ENCODE data around the gene LY86.
A peak's percentile ranks its signal among the peaks of the same experiment; 100 is the strongest.
"Not testable (repeated sequence)": the region's sequence is repeated elsewhere in the genome, so short reads cannot be mapped to it uniquely, and the experiment has no call there.

Gene LY86

DNA sequence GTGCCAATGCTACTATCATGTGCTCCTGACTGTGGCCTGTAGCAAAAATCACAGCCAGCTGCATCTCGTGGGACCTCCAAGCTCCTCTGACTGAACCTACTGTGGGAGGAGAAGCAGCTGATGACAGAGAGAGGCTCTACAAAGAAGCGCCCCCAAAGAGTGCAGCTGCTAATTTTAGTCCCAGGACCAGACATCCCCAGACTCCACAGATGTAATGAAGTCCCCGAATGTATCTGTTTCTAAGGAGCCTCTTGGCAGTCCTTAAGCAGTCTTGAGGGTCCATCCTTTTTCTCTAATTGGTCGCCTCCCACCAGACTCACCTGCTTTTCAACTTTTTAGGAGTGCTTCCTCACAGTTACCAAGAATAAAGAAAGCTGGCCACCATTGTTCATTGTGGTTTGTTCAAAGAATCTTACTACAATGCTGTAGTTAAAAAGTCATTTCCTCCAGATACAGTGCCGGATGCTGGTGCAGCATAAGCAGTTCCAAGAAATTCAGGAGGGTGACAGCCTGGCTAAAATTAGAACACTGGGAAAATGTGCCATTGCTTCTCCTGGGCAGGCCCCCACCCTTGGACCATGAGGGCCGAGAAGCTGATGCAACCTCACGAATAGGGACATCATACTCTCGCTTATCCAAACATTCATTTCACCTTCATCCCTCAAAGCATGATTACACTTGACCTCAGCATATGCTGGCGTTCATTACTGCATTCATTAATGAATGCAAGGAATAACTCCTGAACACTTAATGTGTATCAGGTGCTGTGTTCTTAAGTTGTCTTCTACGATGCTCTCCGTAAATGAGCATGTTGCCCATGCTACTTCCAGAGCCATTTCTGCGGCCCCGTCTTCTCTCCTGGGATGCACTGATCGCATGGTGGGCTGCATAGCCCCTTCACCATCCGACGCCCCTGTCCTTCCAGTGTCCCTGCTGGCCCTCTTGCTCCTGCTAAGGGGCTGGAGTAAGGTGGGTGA lies 66.4 kb downstream of the LY86 start:
- peak; percentile 3 to 9 for DNase-seq (ENCODE audit: low read depth in 2 of 2)

DNA sequence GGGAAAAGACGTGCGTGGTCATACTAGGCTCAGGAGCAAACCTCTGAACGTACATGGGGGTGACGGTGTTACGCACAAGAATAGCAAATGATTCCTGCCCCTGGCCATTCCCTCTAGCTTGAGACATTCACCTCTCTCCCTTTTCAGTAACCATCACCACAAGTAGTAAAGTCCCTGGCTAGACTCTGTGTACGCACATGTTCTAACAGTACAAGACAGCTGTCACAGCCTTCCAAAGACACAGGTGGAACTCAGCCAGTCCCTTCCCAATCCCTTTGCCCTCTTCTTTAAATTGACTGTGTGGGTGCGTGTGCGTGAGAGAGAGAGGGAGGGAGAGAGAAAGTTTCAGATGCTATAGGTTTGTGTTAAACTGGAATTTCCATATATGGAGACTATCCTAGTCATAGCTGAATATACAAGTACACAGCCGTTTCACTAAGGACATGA lies 67.3 kb downstream of the LY86 start:
- no peak for DNase-seq (ENCODE audit: low read depth in 2 of 2)

DNA sequence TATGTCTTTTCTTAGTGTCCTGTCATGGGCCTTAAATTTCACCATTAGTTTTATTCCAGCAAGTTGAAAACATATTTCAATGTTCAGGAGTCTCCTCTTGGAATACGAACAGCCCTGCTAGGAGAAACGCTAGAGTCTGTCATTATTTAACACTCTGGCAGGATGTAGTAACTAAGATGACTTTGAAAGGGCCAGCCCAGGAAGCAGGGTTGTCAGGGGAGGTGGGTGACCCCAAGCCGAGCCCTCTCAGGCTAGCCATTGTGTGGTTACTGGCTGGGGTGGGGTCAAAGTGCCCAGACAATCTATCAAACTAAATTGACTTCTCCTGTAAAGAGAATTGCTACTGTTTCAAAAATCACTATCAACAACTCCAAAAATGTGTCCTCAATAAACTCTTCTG lies 67.8 kb downstream of the LY86 start:
- no peak for DNase-seq (ENCODE audit: low read depth in 2 of 2)

DNA sequence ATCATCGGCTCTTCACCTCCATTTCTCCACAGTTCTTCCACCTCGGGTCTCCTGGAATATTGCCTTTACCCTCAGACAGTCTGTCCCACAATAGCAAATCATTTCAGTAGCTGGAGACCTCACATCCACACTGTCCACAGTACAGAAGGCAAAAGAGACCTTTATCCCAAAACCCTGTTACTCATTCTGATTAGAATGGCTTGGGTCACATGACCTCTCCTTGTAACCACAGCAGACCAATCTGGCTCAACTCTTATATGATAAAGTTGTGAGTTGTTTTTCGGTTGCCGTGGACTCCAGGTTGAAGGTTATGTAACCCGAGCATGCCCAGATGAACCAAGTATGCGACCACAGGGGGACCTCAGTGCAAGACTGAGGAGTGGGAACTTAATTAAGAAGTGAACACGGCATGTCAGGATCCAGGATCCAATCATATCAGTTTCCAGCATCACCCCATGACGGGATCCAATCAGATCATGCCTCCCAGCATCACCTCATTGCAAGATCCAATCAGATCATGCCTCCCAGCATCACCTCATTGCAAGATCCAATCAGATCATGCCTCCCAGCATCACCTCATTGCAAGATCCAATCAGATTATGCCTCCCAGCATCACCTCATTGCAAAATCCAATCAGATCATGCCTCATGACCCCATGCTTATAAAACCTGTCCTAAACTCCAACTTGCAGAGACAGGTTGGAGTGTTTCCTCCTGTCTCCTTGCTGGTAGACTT lies 68.7 kb downstream of the LY86 start:
- no peak for DNase-seq (ENCODE audit: low read depth in 2 of 2)

DNA sequence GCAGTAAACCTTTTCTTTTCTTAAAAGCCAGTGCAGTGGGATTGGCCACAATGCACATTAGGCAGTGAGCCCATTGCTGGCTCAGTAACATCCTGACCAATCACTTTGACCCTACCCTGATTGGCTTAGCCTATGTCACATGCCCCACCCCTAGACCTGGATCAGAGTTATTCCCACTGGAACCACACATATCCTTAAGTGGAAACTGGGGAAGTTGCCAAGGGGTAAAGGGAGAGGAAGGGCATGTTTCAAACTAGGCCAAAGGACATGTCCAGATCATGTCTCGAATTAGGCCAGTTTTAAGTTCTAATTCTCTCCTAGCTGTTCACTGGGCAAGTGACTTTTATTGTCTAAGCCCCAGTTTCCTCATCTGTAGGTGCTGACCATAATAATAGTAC lies 69.3 kb downstream of the LY86 start:
- DNase-seq (ENCODE audit: low read depth in 2 of 2) = no peak

DNA sequence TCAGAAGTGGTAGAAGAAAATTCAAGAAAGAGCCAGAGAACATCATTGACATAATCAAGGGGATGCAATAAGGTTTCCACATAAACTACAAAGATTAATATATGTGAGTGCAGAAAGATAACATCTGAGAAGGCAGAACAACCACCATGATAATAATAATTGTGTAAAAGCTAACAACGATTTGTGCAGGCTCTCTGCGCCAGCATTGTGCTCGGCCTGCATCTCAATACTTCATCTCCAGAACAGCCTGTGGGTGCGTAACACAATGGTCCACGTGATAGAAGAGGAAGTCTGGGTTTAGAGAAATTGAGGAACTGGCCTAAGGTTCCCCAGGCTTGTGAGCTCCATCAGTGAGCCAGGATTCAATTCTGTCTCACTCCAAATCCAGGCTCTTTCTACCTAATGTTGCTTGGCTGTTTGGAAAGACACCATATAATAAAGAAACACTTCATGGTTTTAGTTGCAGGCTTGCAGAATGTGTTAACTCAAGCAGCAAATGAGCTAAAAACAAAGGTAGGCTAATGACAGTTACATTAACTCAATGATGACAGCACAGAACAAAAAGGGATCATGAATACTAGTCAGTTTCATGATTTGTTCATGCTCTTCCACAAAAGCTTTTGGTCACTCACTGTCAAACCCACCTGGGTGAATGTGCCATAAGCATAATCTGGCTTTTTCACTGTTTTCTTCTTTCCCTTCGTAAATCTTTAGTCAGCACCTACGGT lies 71.2 kb downstream of the LY86 start:
- DNase-seq (ENCODE audit: low read depth in 2 of 2) = no peak

DNA sequence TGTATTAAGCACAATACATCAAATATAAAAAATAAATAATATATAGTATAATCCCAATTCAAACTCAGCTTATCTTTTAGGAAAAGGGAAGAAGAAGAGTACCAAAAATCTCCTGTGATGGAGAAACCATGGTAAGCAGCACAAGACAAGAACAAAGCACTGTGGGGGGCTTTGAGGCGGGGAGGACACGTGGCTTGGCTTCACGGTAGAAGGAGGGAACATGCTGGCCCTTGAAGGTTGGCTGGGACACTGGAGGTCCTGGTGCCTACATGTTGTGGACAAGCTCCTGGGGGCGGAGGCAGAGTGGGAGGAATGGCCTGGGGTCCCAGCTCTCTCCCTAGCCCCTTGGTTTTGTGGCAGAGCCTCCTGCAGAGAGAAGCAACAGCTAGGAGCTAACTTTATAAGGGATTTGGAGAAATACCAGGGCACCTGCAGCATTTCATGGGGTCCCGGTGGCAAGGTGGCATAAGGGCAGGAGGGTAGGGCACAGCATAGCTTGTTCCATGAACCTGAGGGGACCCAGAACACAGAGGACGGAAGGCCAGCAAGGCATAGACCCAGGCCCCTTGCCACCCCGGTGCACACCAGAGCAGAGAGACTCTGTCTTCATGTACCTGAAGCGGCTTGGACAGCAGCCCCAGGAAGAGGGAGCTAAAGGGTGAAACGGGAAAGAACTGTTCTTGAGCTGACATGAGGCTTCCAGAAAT lies 72.0 kb downstream of the LY86 start:
- DNase-seq (ENCODE audit: low read depth in 2 of 2) = no peak

DNA sequence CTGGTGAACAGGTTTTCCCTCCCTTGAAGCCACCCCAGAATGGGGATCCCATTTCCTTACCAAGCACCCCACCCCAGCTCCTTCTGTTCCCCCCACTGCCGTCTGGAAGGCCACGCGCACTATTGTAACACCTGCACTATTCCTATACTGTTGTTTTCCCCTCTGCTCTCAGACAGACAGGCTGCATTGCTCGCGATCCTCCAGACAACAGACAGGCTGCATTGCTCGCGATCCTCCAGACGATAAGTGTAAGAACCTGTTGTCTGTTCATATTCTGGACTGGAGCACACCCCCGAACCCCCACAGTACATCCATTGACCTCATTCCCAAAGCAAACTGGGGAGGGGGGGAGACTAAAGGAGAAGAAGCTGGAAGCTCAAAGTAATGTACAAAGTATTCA lies 72.7 kb downstream of the LY86 start:
- DNase-seq (ENCODE audit: low read depth in 2 of 2) = no peak

DNA sequence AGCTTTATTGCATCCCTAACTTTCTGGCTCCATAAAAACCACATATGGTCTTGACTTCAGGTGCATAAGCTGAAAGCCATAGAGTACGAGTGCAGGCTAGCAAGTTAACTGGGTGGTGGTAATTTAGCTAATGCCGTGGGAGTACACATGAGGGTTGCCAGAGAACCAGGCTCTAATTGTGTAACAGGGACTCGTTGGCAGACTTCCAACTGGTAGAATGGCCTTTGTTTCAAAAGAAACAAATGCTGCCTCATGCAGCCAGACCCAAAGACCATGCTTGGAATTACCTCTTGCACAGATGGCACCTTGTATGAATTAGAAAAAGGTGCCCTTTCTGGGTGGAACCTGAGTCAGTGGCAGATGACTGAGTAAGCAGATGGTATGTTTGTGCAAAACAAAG lies 73.2 kb downstream of the LY86 start:
- no peak for DNase-seq (ENCODE audit: low read depth in 2 of 2)

DNA sequence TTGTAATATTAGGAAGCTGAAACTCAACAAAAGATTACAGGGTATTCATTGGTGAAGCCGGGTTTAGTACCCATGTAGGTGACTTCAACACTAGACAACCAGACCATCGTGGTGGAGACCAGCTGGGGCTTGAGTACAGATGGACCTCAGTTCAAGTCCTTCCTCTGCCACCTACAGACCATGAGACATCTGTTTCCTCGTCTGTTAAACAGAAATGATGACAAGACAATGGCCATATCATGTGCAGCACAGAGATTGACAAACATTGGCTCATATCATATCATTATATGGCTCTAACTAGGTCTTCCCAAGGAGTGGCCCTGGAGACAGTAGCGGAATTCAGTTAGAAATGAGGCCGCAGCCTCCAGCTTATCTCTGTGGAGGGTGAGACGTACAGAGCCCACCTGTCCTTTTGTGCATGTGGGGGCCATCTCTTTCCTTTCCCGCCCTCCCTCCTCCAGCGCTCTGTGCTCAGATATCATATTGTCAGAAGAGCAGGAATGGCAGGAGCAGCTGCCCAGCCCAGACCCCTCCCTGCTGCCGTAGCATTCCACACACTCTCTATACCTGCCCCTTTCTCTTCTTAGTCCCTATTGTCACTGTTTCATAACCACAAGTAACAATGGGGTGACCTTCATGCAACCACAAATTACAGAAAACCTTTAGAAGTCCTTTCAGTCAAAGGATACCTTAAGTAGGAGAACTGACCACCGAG lies 75.1 kb downstream of the LY86 start:
- DNase-seq (ENCODE audit: low read depth in 2 of 2) = no peak

DNA sequence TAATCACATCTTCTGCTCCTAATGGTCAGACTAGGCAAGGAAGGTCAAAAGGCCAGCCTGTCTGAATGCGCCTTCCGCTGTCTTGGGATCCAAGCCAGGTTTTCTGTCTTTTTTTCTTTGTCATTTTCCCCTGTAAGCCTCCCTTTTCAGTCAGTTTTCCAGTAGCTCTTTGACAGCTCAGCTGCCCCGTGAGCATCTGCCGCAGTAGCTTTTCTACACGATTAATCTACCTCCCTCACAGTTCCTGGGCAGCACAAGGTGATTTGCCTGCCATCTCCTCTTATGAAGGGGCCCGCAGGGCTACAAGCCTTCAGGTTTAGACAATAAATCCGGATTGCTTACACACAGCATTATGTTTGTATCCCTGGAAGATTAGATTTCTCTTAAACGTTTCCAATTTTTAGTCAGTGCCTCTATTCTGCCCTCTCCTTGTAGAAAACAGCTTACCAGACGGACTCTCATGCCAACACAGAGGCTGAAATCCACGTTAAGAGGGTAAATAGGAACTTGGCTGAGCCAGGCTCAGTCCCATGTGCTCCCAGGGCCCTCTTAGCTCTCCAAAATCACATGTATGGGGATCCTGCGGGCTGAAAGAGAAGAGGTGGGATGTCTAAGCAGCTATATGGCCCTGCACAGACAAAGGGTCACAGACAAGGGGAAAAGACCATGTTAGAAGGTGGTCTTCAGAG lies 77.2 kb downstream of the LY86 start:
- no peak for DNase-seq (ENCODE audit: low read depth in 2 of 2)

DNA sequence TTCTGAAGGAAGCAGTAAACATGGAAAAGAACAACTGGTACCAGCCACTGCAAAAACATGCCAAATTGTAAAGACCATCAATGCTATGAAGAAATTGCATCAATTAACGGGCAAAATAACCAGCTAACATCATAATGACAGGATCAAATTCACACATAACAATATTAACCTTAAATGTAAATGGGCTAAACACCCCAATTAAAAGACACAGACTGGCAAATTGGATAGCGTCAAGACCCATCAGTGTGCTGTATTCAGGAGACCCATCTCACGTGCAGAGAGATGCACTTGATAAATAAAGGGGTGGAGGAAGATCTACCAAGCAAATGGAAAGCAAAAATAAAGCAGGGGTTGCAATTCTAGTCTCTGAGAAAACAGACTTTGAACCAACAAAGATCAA lies 81.6 kb downstream of the LY86 start:
- DNase-seq (ENCODE audit: low read depth in 2 of 2) = not testable (repeated sequence)

DNA sequence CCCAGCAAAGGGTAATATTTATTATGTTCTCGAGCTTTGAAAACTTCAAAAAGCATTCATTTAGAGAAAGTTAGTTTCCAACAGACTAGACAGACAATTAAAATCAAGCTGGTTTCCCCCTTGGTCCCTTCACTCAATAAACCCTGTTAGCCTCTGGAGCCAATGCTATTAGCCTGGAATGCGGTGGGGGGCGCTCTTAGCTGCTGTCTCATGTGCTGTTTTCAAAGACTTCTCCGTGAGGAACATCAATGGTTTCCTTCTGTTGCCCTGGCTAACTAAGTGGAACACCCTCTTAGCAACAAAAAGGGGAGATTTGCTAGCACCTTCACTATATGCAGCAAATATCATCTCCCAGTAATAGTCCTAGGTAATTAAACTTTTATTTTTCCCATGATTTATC lies 86.4 kb downstream of the LY86 start:
- no peak for DNase-seq (ENCODE audit: low read depth in 2 of 2)

DNA sequence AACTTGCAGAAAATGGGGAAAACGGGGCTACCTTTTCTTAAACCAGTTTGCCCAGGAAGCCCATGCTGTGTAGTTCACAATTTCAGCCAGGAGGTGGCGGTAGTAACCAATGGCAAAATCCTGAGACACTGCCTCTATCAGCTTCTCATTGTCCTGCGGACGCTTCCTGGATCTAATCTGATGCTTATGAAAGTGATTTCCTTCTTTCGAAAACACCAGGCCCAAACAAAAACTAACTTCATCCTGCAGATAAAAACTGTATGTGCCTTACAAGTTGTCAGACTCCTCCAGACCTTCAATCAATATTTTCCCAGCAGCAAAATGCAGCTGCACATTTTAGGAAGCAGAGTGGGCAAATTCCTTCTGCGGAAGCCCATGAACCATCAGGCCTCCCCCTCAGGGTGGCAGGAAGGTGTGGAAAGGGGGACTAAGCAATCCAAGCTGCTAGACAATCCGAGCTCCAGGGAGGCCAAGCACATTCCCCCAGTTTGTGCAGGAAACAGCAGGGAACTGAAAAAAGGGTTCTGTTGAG lies 88.5 kb downstream of the LY86 start:
- peak; percentile 60 to 62 for DNase-seq (ENCODE audit: low read depth in 2 of 2)

DNA sequence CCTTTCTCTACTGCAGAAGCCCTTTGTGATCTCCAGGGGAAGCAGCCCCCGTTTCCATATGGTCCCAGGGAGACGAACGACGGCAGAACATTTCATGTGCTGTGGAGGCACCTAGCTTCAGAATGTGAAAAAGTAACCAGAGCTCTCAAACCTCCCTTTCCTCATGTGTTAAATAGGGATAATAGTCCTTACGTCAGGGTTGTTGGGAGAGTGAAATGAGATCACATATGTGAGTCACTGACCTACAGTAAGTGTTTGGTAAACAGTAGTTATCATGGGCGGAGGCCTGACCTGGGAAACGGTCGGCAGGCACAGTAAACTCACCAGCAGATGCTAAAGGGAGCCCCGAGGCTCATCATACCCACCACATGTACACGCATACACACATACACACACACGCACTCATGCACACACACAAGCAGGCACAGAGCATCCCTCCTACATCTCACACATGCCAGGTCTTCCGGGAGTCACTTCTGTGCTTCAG lies 89.7 kb downstream of the LY86 start:
- no peak for DNase-seq (ENCODE audit: low read depth in 2 of 2)

DNA sequence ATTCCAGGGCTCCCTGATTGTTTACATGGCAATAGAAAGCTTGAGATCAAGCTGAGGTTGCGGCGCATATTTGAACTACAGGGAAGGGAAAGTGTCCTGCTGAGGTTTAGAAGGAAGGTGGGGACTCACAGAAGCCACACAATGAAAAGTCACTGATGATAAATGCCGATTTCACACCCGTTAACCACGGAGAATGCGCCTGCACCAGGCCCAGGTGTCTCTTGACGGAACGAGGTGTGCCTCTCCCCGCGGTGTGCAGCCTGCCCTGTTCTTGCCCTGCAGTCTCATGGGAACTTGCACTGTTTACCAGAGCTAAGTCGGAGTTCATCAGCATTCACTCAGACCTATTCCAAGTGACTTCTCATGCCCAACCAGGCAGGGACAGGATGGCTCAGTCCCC lies 90.3 kb downstream of the LY86 start:
- no peak for DNase-seq (ENCODE audit: low read depth in 2 of 2)

DNA sequence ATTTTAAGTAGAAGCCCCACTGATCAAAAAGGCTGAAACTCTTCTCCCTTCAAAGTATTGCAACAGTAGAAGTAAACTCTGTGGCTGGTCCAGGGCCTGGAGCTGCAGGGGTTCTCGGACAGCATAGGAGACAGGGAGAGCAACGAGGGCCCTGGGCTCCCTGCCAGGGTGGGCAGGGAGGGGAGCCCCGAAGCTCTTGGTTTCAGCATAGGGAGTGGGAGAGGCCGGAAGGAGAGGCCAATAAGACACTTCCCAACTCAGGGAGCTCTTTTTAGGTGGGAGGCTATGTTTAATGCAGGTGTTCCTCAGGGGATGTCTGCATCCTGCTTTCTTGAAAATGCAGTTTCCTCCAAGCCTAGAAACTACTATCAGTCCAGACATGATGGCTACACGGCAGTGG lies 91.1 kb downstream of the LY86 start:
- no peak for DNase-seq (ENCODE audit: low read depth in 2 of 2)

DNA sequence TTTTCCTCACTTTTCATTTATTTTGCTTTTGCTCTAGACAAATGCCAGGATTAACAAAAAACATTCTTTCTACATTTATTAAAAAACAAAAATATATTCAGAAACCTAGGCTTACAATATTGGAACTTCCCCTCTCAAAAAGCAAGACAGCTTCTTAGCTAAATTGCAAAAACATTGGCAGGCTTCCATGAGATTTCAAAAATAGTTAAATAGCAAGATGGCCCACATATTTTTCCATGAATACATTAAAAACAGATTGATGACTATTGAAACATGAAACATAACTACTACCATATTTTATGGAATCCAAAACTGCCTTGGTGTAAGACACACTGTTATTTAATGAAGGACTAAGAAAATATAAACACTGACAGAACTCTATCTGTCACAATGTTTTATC lies 92.0 kb downstream of the LY86 start:
- DNase-seq (ENCODE audit: low read depth in 2 of 2) = peak; percentile 78 to 80

DNA sequence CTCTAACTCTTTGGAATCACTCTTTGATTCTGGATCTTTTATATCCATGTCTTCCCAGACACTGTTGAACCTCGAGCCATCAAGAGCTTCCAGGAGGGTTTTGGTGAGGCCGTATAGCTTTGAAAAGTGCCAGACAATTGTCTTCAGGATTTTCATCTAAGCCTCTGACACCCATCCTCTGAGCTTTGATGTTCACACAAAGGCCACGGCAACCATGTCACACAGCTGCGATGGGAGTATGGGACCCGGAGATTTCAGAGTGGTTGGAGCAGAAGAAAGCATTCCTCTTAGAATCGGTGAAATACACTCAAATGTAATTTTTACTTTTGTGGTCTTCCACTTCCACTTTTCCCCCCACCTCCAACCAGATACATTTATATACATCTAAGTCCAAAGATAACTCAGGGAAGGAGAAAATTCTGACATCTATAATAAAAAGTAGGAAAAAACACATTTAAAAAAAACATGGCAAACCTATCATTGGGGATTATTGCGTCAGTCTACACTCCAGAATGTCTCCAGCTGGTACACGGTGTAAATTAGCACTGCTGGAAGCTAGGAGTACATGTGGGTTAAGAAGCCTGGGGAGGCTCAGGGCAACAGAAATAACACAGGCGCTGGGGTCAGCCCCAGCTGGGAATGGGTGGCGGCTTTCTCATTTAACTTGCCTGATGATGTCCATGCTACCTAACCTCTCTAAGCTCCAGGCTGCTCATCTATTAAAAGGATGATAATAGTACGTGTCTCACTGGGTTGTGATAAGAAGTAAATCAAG lies 92.7 kb downstream of the LY86 start:
- no peak for DNase-seq (ENCODE audit: low read depth in 2 of 2)

All from fibroblast of skin of left quadriceps (primary cell).